Prostate gland (tissue), 2 donors: ENCODE measurements around the gene POLR3GL. TPM values are rescaled to one million over a fixed set of nuclear protein-coding genes. Genes with fewer than 3 reads are reported as not detected.

Experiments used
- DNase-seq: peaks from one replicate; pipeline ENCODE4 v3.0.0-alpha.2; 2019; ENCODE audit warnings: low spot score
- H3K27ac ChIP-seq, 2 donors: fragments of 200-600 bp; sonication (generic); 2 replicates each; pipeline ENCODE4 v1.5.1; 2017 to 2019
- H3K27me3 ChIP-seq: fragments of 200-600 bp; sonication (generic); replicated peaks from 2 replicates; pipeline ENCODE4 v1.5.1; 2019; ENCODE audit not compliant: insufficient read depth
- H3K36me3 ChIP-seq, 2 donors: fragments of 200-600 bp; sonication (generic); 1 replicate in 1 of 2; 2 replicates in 1 of 2; pipeline versions ENCODE4 v1.5.1 to v1.8.1; 2017 to 2019
- H3K4me1 ChIP-seq: fragments of 200-600 bp; sonication (generic); replicated peaks from 2 replicates; pipeline ENCODE4 v1.5.1; 2019
- H3K4me3 ChIP-seq, 2 donors: fragments of 200-600 bp; sonication (generic); 2 replicates each; pipeline ENCODE4 v1.5.1; 2017 to 2019
- H3K9me3 ChIP-seq: fragments of 200-600 bp; sonication (generic); 2 replicates; pipeline ENCODE4 v1.5.1; 2017
- POLR2A ChIP-seq: fragments of 450-650 bp; IDR thresholded peaks from one replicate; pipeline ENCODE4 v1.6.1; 2016; ENCODE audit warnings: antibody characterized with exemption, mild to moderate bottlenecking
- POLR2AphosphoS5 ChIP-seq: sonication (generic); formaldehyde crosslinking; IDR thresholded peaks from one replicate; pipeline ENCODE4 v1.6.1; 2017; ENCODE audit warnings: antibody characterized with exemption
- WGBS: methylation state at CpG from one replicate; pipeline ENCODE4 v1.1.5; 2018; 5-methylcytosine and 5-hydroxymethylcytosine counted together
- intact Hi-C: fragments of 100-400 bp; cut with DNase I; formaldehyde crosslinking; loops from one replicate; pipeline ENCODE4 v1.14.2; 2022
- total RNA-seq, 2 donors: library from RNA; depleted of rRNA; stranded (reverse); fragments of >200 nt; gene quantifications; one replicate each; pipeline ENCODE4 v1.1.0, GENCODE V29; 2016
- TF ChIP-seq, protein P1 (sequence below), 4 experiments: fragments of 200-600 bp in 2 of 4; fragments of 450-650 bp in 2 of 4; sonication (generic) in 2 of 4; IDR thresholded peaks; 1 replicate in 3 of 4; 2 replicates in 1 of 4; pipeline ENCODE4 v1.5.1; 2016 to 2019; ENCODE audit warnings: antibody characterized with exemption in 4 of 4, mild to moderate bottlenecking in 2 of 4, moderate library complexity in 2 of 4

POLR3GL gene
- total RNA-seq, 2 donors from 2014 or later: 20.3 to 23.2 TPM

- no peak for DNase-seq
- no peak overlapping the region for H3K27ac ChIP-seq
- 86% methylated on average over 6 of the region's 6 CpGs for WGBS
- H3K36me3 ChIP-seq: no peaks in the 10 kb centered on the region
- TF ChIP-seq, protein P1, sequence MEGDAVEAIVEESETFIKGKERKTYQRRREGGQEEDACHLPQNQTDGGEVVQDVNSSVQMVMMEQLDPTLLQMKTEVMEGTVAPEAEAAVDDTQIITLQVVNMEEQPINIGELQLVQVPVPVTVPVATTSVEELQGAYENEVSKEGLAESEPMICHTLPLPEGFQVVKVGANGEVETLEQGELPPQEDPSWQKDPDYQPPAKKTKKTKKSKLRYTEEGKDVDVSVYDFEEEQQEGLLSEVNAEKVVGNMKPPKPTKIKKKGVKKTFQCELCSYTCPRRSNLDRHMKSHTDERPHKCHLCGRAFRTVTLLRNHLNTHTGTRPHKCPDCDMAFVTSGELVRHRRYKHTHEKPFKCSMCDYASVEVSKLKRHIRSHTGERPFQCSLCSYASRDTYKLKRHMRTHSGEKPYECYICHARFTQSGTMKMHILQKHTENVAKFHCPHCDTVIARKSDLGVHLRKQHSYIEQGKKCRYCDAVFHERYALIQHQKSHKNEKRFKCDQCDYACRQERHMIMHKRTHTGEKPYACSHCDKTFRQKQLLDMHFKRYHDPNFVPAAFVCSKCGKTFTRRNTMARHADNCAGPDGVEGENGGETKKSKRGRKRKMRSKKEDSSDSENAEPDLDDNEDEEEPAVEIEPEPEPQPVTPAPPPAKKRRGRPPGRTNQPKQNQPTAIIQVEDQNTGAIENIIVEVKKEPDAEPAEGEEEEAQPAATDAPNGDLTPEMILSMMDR (IDR thresholded peaks at IDR 0.05): no peak
- TF ChIP-seq POLR2AphosphoS5 (no peak), POLR2A (no peak)
- intact Hi-C loops: no loop called here
- no peaks in the 10 kb centered on the region for H3K27me3 ChIP-seq
- no peaks in the 10 kb centered on the region for H3K9me3 ChIP-seq
- H3K4me1 ChIP-seq: no peaks in the 10 kb centered on the region
- H3K4me3 ChIP-seq: no peak overlapping the region
Observed at GRCh38 chr1:145942871-145943270, 21.6 kb upstream of the POLR3GL start.

- Histone ChIP-seq H3K27me3 (no peaks in the 10 kb centered on the region), H3K4me1 (no peaks in the 10 kb centered on the region), H3K4me3 (no peak overlapping the region), H3K27ac (no peak overlapping the region), H3K9me3 (no peaks in the 10 kb centered on the region), H3K36me3 (no peaks in the 10 kb centered on the region)
- no peak for DNase-seq
- TF ChIP-seq, protein P1 (IDR thresholded peaks at IDR 0.05): no peak
- TF ChIP-seq POLR2AphosphoS5 (no peak), POLR2A (no peak)
- WGBS: 93% methylated on average over 3 of the region's 3 CpGs
- intact Hi-C loops: no loop called here
Observed at GRCh38 chr1:145944532-145944931, 20.0 kb upstream of the POLR3GL start.

GRCh38 chr1:145946477-145946986 lies 18.0 kb upstream of the POLR3GL start:
- TF ChIP-seq, protein P1 (IDR thresholded peaks at IDR 0.05): no peak
- TF ChIP-seq POLR2AphosphoS5: no peak
- TF ChIP-seq POLR2A: no peak
- no peaks in the 10 kb centered on the region for H3K27me3 ChIP-seq
- H3K4me3 ChIP-seq: no peak overlapping the region
- no peaks in the 10 kb centered on the region for H3K9me3 ChIP-seq
- 86% methylated on average over 4 of the region's 4 CpGs for WGBS
- H3K4me1 ChIP-seq: no peaks in the 10 kb centered on the region
- H3K36me3 ChIP-seq: no peaks in the 10 kb centered on the region
- DNase-seq: no peak
- intact Hi-C loops: no loop called here
- H3K27ac ChIP-seq: no peak overlapping the region

DNA sequence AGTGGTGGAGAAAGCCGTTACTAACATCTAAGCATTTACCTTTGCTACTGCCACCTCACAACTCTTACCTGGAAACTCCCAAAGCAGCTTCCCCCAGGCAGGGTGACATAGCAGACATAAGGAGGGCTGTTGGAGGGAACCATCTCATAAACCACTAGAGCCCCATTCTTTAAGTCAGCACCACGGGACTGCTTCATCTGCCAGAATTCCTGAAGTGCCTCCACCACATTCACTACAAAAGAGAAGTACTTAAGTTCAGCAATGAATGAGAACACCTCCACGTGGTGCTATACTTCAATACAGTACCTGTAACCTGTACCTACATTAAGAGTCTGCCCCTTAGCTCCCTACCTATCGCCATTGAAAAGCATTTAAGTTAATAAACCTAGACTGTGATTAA lies 16.9 kb upstream of the POLR3GL start:
- H3K27ac ChIP-seq: no peak overlapping the region
- H3K27me3 ChIP-seq: no peaks in the 10 kb centered on the region
- no peaks in the 10 kb centered on the region for H3K36me3 ChIP-seq
- WGBS: 69% methylated on average over 4 of the region's 4 CpGs
- H3K4me3 ChIP-seq: no peak overlapping the region
- intact Hi-C loops: no loop called here
- H3K4me1 ChIP-seq: no peaks in the 10 kb centered on the region
- no peaks in the 10 kb centered on the region for H3K9me3 ChIP-seq
- no peak for DNase-seq
- TF ChIP-seq POLR2AphosphoS5 (no peak), POLR2A (no peak)
- TF ChIP-seq, protein P1 (IDR thresholded peaks at IDR 0.05): no peak

GRCh38 chr1:145949219-145949618 lies 15.3 kb upstream of the POLR3GL start:
- H3K9me3 ChIP-seq: no peaks in the 10 kb centered on the region
- intact Hi-C loops: no loop called here
- 76% methylated on average over 4 of the region's 4 CpGs for WGBS
- H3K27ac ChIP-seq: peak overlapping the region in 1 of 2 donors; percentile 31
- no peak overlapping the region for H3K4me3 ChIP-seq
- no peak for TF ChIP-seq POLR2A
- peak; percentile 70 for TF ChIP-seq POLR2AphosphoS5
- TF ChIP-seq, protein P1 (IDR thresholded peaks at IDR 0.05): no peak
- no peaks in the 10 kb centered on the region for H3K27me3 ChIP-seq
- DNase-seq: no peak
- H3K36me3 ChIP-seq: no peaks in the 10 kb centered on the region
- H3K4me1 ChIP-seq: peaks cover 4% of the 10 kb centered on the region
